NCI-H1092 treated with DMSO at 0.1 percent for 48 hours (cell line): Measurements from ENCODE around the gene NUPR1.
"Not testable (repeated sequence)": the region's sequence is repeated elsewhere in the genome, so short reads cannot be mapped to it uniquely, and the experiment has no call there.

Experiments
- DNase-seq: peaks from one replicate; lab custom pipeline; 2025; lab: John Stamatoyannopoulos, UW

NUPR1 gene

DNA sequence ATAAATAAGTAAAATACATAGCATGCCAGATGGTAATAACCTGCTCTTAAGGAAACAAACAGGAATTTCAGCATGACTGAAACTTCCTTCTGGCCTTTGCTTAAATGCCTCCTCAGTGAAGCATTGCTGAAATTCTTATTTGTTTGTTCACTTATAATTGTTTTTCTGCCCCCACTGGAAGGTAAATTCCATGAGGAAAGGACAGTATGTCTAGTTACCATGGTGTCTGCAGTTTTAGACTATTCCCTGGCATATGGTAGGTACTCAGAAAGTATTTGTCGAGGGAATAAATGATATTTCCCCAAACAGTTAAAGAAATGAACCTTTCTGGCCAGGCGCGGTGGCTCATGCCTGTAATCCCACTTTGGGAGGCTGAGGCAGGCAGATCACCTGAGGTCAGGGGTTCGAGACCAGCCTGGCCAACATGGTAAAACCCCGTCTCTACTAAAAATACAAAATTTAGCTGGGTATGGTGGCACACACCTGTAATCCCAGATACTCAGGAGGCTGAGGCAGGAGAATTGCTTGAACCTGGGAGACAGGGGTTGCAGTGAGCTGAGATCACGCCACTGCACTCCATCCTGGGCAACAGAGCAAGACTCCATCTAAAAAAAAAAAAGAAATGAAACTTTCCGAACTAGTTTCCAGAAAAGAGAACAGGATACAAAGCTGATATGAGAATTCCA lies 11.5 kb downstream of the NUPR1 start:
- not testable (repeated sequence) for DNase-seq

DNA sequence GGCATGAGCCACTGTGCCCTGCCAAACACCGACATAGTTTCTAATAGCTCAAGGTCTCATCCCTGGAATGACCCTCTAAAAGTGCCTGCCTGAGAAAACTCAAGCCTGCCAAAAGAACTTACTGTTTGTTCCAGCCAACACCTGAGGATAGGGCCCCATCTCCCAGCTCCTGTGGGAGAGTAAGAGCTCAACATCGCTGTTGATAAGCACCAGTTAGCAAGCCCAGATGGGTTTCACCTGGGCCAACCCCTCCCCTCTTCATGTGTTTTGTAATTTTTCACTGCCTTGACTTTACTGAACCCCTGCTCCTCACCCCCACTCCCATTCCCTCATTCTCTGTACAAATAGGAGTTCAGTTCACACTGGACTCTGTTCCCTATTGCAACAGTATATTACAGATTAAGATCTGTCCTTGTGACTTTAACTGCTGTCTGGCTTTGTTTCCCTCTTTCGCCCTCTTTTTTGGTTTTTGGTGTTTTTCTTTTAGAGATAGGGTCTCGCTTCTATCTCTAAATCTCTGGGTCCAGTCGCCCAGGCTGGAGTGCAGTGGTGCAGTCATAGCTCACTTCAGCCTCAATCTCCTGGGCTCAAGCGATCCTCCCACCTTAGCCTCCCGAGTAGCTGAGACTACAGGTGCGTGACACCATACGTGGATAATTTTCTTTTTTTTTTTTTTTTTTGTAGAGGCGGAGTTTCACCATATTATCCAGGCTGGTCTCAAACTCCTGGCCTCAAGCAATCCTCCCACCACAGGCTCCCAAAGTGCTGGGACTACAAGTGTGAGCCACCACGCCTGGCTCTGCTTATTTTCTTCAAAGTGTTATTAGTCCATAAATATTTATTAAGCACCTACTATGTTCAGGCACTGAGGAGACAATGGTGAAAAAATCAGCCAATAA lies 12.3 kb downstream of the NUPR1 start:
- no peak for DNase-seq

DNA sequence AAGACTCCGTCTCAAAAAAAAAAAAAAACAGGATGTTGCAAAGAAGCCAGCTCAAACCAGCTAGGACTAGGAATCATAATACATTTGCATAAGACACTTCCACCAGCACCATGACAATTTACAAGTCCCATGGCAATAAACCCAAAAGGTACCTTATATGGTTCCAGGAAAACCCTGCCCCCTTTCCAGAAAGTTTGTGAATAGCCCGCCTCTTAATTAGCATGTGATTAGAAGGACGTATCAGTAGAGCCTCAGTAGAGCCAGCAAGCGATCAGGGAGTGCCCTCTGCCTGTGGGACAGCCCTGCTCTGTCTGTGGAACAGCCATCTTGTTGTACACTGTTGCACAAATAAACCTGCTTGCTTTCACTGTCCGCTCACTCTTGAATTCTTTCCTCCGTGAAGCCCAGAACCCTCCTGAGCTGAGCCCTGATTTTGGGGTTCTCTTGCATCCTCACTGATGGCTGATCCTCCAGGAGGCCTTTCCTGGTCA lies 14.0 kb downstream of the NUPR1 start:
- DNase-seq = no peak

DNA sequence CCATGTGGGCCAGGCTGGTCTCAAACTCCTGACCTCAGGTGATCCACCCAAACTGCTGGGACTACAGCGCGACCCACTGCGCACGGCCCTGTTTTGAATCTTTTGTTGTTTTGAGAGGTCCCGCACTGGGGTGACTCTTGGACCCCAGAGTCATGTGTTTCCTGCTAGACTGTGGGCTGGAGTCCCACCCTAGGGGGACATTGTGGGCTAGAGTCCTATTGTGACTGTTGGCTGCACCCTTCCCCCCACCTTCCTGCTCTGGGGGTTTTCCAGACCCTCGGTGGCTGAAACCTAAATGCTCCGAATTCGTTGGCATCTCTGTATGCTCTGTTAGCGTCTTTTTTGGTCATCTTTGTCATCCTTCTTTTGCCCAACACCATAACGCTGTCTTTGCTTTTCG lies 16.0 kb downstream of the NUPR1 start:
- DNase-seq = no peak

DNA sequence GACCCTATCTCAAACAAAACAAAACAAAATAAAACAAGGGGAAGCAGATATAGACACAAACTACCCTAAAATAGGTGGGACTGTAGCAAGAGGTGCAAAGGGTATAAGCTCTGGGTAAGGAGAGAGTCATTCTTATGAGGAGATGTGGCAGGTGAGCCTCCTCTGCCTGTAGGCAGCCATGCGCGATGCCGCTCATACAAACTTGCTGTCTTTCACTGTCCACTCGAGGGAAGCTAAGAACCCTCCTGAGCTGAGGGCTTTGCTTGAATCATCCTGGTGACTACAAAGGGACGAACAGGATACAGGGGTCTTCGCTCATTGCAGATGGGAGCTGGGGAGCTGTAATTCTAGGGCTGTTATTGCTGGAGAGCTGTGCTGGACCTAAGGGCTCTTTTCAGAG lies 17.3 kb downstream of the NUPR1 start:
- DNase-seq = no peak

DNA sequence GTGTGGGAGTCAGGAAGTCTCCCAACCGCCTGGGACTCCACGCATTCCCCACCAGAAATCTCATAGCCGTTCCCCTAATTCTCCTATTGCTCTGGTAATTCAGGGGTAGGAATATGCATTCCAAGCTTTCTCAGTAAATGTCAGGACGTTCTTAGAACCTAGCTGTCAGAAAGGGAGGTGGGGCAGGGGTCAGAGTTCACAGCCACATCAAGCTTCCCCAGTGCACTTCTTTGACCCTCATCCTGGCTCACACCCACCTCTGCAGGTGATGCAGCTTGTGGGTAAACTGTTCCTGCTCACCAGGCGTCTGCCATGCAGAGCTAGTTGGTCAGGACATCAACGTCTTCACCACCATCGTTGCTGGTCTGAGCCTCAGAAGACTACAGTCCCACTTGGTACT lies 18.1 kb downstream of the NUPR1 start:
- DNase-seq = no peak

DNA sequence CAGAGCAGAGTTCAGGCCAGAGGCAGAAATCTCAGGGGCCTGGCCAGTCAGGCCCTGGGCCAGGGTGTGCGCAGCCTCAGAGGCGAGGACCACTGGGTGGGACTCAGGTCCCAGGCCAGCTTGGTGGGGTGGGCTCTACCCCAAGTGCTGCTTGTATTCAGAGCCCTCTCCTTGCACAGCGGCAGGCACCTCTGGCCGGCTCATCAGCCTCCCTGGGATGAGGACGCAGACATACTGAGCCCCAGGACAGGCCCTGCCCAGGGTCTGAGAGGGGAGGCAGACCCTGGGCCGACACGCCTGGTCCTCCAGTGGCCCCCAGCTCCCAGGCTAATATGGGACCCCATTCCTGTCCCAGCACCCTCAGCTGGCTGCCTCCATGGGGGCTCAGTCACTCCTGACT lies 24.5 kb downstream of the NUPR1 start:
- no peak for DNase-seq

DNA sequence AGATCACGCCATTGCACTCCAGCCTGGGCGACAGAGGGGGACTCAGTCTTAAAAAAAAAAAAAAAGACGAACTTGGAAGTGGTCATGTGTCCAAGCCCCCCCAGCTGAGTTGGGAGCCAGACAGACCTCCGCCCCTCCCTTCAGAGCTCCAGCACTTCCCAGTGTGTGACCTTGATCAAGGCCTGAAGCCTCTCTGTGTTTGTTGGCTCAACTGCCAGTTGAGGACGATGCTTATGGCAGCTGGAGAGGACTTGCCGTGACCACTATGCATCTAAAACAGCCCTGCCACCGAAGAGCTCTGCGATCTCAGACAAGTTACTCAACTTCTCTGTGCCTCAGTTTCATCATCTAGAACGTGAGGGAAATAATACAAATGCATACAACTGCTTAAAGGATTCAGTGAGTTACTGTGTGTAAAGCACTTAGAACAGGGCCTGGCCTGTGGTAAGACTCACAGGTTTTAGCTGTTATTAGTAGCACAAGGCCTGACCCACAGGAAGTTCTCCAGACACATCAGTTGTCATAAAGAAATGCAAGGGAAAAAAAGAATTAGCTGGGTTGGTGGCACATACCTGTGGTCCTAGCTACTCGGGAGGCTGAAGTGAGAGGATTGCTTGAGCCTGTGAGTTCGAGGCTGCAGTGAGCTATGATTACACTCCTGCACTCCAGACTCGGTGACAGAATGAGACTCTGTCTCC lies 25.1 kb downstream of the NUPR1 start:
- no peak for DNase-seq

DNA sequence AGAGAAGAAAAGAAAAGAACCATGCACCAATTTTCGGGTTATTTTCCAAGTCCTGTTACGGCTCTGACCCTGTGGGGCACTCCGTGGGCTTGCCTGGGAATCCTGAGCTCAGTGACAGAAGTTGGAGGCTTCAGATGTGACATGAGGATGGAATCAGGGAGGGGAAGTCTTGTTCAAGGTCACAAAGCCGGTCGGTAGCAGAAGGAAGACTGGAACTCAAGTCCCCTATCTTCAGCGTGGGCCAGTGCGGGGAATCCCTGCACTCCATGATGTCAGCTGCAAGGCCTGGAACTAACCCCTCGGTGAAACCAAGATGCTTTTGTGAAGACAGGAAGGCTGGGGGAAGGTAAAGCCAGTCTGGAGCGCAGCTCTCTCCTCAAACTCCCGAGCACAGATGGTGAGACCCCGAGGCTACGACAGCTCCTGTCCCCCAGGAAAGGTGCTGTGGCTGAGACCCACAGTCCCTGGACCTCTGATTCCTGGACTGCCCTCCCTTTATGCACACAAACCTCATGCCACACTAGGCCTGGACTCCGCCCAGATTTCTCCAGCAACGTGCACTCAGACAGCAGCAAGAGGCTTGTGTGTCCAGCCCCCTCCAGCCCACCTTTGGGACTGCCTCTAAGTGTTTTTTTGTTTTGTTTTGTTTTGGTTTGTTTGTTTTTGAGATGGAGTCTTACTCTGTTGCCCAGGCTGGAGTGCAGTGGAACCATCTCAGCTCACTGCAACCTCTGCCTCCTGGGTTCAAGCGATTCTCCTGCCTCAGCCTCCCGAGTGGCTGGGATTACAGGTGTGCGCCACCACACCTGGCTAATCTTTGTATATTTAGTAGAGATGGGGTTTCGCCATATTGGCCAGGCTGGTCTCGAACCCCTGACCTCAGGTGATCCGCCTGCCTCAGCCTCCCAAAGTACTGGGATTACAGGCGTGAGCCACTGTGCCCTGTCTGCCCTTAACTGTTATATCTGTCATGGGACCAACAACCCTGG lies 26.7 kb downstream of the NUPR1 start:
- no peak for DNase-seq

DNA sequence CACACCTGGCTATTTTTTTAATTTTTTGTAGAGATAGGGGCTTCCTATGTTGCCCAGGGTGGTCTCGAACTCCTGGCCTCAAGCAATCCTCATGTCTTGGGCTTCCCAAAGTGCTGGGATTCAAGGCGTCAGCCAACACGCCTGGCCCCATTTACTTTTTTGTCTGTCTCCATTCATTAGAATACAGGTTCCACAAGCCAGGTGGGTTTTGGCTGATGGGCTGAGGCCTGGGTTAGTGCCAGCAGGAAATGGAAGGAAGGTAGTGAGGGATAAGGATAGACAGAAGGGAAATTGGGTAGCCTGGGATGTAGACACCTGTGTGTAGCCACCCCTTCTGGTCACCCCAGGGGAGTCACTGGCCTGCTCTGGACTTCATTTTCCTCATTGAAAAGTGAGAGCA lies 27.7 kb downstream of the NUPR1 start:
- DNase-seq = no peak

DNA sequence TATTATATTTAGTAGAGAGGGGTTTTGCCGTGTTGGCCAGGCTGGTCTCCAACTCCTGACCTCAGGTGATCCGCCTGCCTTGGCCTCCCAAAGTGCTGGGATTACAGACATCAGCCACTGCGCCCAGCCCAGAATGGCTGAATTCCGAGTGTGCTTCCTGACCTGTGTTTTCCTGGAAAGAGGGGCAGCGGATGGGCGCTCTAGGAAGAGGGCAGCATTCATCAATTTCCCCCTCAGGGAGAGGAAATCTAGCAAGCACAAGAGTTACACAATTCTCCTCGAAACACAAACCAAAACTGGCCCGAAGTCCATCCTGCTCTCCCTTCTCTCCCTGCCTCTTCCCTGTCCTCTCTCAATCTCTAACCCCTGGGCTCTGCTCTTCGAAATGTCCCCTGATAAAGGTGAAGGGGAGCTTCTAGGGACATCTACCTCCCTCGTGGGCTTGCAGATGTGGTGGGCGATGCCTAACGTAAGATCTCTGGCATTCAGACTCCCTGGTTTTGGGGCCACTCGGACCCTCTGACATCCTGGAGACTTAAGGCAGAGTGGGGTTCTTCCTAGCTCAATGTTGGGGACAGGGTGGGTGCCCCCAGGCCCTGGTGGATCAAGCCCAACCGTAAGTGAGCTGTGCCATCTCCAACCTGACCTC lies 33.2 kb downstream of the NUPR1 start:
- DNase-seq = no peak

DNA sequence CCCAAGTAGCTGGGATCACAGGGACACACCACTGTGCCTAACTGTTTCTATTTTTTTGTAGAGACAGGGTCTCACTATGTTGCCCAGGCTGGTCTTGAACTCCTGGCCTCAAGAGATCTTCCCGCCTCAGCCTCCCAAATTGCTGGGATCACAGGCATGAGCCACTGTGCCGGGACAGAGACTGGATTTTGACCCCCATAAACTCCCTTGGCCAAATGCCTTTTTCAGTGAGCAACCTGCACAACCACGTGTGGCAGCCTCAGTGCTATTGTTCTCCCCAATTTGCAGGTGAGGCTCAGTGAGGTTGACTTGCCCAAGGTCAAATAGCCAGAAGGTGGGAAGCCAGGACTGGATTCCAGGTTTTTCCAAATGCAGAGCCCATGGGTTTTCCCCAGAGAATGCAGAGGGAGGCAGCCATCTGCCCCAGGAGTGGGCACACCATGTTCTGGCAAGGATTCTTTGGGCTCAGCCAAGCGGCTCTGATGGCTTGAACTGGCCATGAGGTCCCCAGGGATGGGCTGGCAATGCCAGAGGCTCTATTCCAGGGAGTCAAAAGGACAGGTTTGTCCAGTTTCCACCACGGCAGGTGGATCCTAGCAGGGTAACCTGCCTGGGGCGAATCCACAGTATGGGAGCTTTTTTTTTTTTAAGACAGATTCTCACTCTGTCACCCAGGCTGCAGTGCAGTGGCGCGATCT lies 33.9 kb downstream of the NUPR1 start:
- peak; percentile 22 for DNase-seq

DNA sequence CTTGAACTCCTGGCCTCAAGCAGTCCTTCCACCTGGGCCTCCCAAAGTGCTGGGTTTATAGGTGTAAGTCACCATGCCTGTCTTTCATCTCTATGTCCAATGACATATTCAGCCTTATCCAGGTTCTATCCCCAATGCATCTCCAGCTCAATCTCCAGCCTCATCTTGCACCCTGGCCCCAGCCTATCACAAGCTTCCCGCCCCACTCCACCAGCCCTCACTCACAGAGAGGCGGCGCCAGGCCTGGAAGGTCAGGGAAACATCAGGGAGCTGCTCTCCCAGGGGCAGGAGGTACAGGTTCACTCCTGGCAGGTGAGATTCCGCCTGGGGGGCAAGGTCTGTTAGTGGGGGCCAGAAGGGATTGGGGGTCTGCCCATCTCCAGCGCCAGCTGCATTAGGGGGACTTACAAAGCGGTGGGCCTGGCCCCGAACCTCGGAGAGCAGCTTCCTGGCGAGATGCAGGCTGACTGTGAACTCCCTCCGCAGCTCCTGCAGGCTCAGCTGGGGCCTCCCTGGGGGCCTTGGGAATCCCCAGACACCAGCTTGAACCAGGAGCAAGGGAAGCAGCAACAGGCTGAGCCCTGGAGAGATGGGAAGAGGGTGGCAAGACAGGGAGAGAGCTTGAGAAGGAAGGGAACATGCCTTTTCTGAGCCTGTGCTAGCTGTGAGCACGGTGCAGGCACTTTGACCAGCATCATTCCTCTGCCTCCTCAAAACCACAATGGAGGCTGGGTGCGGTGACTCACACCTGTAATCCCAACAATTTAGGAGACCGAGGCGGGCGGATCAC lies 35.1 kb downstream of the NUPR1 start:
- DNase-seq = no peak

DNA sequence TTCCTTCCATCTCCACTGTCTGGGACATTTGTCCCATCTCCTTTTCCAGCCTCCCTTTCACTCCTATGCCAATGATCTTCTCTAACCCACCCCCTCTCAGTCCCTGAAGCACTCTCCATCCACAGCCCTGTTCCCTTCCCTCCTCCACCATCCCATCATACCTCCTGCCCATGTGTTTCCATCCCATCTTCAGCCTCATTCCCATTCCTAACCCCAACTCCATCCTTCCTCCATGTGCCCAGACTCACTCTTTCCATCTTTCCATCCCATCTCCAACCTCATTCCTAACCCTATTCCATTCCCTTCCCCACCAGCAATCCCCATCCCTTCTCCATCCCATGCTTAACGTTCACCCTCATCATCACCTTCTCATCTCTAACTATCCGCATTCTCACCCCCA lies 36.5 kb downstream of the NUPR1 start:
- no peak for DNase-seq

DNA sequence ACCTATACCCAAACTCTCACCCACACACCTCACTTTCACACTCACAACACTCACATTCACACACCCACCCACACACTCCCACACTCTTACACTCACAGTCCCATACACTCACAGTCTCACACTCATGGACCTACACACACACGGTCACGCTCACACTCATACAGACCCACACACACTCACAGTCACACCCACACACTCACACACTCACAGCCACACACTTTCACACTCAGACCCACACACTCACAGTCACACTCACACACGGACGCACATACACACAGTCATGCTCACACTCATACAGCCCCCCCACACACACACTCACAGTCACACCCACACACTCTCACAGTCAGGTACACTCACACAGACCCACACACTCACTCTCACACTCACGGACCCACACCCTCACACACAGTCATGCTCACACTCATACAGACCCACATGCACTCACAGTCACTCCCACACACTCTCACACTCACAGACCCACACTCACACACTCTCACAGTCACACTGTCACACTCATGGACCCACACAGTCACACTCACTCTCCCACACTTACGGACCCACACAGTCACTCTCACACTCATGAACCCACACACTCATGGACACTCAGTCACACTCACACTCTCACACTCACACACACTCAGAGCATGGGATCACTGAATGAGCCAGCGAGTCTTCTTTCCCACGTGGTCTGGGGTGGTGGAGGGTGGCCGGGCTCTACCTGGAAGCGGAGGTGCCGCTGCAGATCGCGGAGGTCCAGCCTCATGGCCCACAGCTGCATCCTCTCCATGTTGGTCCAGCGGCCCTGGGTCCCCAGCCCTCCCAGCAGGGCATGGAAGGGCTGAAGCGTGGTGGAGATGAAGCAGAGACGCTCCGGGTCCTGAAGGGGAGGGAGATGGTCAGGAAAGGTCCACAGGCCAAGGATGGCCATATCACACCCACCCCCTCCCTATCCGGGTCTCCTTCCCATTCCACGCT lies 37.2 kb downstream of the NUPR1 start:
- no peak for DNase-seq

DNA sequence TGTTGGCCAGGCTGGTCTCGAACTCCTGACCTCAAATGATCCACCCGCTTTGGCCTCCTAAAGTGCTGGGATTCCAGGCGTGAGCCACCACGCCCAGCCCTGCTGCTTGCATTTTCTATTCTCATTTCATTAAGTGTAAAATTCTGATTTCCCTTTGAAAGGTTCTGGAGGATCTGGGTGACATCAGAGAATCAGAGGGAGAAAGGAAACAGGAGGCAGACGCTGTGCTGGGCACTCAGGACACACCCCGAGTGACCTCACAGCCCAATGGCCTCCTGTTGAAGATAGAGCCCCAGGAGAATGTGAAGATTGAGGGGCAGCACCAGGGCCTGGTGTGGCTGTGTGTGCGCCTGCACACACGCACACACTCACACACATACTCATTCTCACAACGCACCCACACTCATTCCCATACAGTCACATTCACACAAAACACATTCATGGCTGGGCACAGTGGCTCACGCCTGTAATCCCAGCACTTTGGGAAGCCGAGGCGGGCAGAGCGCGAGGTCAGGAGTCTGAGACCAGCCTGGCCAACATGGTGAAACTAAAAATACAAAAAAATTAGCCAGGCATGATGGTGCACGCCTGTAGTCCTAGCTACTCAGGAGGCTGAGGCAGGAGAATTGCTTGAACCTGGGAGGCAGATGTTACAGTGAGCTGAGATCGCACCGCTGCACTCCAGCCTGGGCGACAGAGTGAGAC lies 38.1 kb downstream of the NUPR1 start:
- DNase-seq = not testable (repeated sequence)

DNA sequence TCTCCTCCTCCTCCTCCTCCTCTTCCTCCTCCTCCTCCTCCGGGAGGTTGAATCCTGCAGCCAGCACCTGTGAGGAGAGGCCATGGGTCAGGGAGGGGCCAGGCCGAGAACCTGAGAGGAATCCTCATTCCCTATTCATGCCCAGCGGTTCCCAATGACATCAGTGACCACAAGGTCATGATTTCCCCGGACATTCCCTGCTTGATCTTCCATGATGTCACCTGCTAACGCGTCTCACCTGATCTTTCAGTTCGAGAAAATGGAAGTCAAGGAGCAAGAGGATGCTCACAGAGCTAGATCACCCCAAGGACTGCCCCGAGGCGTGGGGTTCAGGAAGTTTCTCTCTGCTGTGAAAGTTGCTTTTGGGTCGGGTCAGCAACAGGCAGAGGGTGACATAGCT lies 38.9 kb downstream of the NUPR1 start:
- DNase-seq = no peak
